GM21390 (cell line): ENCODE measurements around the gene DPH6.
"Not testable (repeated sequence)": the region's sequence is repeated elsewhere in the genome, so short reads cannot be mapped to it uniquely, and the experiment has no call there.

ENCODE experiments used
- ATAC-seq: cut with Tn5 transposase; IDR thresholded peaks from one replicate; pipeline ENCODE4 v1.9.1; 2021; ENCODE audit not compliant: unreplicated experiment

Gene DPH6

DNA sequence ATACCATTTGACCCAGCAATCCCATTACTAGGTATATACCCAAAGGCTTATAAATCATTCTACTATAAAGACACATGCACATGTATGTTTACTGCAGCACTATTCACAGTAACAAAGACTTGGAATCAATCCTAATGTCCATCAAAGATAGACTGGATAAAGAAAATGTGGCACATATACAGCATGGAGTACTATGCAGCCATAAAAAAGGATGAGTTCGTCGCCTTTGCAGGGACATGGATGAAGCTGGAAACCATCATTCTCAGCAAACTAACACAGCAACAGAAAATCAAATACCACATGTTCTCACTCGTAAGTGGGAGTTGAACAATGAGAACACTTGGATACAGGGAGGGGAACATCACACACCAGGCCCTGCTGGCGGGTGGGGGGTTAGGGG lies 104.7 kb downstream of the DPH6 start:
- not testable (repeated sequence) for ATAC-seq

DNA sequence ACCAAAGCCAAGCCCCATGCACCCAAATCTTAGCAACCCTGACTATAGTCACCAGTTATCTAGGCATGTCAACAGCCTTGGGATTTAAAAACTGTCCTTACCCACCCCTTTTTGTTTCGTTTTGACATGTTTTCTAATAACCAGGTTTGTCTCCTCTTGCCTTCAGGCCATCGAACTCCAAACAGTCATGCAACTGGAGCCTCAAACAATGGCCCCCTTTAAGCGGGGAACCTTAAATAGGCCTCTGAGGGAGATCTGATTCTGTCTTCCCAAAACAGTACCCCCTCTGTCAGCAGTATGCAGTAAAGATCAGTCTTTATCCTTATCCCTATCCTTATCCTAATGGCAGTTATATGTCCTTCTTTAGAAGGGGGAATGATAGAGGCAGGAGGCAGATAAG lies 105.7 kb downstream of the DPH6 start:
- no peak for ATAC-seq

DNA sequence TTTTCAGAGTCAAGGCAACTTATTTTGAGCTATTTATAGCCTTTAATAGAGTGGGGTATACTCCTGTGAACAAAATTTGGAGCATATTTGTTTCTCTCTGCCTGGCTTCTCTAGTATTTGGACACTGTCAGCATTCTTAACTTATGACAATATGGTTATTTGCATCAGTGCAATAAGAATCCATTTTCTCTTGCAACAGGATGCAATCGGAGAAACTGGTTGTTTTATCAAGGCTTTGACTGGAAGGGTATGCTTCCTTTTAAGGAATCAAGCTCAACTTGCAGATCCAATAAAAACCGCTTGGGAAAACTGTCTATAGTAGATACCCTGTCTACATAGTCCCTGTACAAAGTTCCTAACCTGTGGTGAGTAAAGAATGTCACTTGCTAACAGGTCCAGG lies 106.7 kb downstream of the DPH6 start:
- ATAC-seq = no peak

DNA sequence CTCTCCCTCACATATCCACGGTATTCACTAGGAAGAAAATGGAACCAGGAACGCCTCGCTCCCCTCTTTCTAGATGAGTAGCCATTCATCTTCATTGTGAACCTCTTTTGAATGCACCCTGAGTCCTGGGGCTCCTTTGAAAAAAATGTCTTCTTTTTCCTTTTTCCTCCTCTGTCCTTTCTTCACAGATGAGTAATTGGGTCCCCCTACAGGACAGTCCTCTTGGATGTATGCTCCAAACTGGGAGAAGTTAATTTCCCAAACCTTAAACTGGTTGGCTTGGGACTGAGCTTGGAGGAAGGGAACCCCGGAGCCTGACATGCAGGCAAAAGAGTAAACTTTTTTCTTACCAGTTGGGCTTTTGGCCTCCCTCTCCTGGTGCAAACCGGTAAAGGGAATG lies 108.8 kb downstream of the DPH6 start:
- no peak for ATAC-seq

DNA sequence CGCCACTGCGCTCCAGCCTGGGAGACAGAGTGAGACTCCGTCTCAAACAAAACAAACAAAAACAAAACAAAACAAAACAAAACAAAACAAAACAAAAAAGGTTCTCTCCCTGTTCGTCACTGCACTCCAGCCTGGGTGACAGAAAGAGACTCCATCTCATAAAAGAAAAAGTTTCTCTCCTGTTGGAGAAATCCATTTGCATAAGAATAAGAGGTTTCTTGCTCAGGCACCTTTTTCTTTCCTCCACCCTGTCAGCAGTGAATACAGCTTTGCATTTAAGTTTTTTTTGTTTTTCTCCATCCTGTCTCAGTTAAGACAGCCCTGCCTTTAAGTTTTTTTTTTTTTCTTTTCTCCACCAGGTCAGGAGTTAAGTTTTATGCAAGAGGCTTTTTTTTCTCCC lies 109.5 kb downstream of the DPH6 start:
- no peak for ATAC-seq

DNA sequence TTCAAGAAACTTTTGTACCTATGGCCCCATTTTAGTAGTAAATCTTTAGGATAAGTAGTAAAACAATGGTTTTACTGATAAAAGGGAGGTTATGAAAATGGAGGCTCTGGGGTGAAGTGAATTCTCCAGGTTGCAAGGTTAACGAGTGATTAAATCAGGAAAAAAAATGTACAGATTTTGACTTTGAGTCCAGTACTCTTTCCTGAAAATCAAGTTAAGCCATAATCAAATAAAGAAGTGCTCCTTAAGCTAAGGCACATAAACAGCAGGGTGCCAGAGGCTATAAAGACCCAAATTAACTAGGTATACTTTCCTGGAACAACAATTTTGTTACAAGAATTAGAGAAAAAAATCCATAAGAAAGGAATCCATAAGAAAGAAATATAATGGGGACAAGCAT lies 114.7 kb downstream of the DPH6 start:
- no peak for ATAC-seq

DNA sequence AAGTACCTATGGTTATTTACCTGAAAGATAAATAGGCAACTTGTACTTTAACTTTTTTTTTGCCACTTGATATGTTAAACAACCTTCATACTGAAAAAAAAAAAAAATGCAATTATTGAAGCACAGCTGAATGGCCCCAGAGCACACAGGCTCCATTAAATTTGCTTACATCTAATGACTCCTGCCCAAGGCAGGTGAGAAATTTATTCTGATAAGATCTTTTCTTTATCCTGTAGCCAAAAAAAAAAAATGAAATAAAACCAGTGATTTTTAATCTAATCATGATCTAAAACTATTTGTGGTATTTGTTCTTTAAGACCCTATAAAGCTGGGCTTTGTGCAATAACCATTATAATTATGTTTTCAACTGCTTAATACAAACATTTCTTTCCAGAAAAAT lies 115.7 kb downstream of the DPH6 start:
- no peak for ATAC-seq

DNA sequence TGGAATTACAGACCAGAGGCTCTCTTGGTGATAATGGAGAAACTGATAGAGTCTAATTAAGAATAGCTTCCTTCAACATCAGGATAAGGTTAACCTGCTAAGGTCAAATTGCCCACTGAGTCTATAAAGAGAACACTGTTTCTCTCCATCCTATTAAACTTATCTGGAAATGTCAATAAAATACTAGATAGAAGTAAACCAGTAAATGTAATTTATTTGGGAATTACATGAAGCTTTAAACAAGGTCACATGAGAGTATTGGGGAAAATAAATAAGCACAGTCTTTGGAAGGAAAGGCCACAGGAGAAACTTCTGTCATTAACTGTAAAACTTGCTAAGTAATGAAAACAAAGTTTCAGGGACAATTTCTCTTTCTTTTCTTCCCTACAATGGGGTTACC lies 118.5 kb downstream of the DPH6 start:
- no peak for ATAC-seq

DNA sequence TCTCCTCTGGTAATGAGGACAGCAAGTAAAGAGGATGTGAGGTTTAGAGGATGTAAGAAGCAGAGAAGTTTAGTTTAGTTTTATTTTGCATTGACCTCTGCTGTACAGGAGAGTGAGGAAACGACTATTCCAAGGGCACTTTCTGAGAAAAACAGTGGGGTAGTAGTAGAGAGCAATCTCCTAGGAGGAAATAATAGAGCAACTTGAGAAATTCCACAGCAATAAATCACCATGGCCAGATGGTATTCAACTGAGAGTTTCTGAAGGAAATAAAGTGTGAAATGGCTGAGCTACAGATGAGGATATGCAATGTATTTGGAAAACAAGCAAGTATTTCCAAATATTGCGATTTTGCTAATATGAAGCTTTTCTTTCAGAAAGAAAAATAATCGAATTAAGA lies 118.9 kb downstream of the DPH6 start:
- ATAC-seq = no peak

DNA sequence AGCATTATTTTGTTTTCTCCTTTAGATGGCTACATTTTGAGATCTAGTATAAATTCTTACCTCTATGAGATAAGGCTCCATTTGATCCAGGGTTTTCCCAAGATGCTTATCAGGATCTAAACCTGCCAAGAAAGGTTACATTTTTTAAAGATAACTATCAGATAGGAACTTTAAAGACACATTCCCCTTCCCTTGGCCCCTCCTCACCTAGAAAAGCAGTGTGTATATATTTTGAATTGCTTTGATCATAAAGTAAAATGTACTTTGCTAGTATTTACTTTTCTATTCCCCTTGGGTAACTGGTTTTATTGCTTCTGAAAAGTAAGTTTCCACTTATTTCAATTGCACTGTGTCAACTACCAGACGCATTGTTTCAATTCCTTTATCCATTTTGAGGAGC lies 135.2 kb downstream of the DPH6 start:
- no peak for ATAC-seq

DNA sequence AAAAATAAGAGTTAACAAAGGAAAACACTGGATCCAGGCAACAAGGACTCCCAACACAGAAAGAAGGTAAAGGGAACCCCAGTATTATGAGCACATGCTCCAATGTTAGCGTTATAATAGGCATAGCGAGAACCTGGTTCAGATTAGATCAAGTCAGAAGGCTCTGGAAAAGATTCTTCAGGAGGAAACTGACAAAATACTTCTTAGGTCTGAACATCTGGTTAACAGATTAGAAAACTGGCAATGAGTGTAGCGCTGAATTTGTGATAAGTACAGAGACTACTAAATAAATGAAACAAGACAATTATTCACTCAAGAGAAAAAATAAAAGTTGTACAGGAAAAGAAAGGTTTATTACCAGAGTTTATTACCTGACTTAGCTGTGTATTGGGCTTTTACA lies 146.1 kb downstream of the DPH6 start:
- no peak for ATAC-seq

DNA sequence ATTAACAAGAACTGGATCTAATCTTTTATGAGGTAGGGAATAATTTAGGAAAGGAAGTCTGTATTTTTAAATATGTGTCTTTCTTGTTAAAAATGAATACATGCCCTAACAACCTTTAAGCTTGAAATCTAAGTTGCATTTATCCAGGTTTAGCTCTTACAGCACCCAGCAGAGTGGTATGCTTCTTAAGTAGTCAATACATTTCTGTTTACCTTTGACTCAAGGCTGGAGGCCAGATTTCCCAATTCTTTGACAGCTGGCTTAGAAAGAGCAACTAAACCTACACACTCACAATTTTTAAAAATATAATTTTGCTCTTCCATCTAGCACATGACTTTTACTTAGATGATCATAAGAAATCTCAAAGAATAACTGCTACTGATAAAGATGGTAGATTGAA lies 148.9 kb downstream of the DPH6 start:
- ATAC-seq = no peak

DNA sequence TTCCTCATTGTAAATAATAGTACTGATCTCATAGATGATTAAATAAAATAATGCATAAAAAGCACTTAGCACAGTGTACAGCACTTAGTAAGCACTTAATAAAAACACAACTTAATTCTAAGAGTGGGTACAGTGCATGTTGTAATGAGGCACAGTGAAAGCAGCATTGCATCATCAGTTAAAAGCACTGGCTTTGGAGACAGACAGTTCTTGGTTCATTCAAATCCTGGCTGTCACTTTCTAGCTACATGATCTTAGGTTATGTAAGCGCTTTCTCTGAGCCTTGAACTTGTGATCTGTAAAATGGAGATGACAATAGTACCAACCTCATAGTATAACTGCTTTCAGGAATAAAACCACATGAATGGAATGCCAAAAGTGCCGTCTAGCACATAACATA lies 151.5 kb downstream of the DPH6 start:
- no peak for ATAC-seq

DNA sequence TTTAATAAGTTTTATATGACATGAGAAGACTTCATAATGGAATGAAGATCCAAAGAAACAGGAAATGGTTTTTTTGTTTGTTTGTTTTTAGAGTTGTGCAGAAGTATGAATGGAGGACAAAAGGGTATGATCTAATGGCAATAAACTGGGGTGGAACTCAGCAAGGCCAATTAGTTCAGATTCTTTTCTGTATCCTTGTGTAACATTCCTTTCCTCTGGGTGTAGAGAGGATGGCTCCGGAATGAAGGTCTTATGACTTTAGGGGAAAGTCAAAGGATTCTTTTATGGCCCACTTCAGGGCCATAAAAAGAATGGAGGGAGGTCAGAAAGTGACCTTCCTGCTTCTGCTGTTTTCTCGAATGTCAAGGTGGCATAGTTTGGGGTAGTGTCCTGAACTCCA lies 152.6 kb downstream of the DPH6 start:
- no peak for ATAC-seq

DNA sequence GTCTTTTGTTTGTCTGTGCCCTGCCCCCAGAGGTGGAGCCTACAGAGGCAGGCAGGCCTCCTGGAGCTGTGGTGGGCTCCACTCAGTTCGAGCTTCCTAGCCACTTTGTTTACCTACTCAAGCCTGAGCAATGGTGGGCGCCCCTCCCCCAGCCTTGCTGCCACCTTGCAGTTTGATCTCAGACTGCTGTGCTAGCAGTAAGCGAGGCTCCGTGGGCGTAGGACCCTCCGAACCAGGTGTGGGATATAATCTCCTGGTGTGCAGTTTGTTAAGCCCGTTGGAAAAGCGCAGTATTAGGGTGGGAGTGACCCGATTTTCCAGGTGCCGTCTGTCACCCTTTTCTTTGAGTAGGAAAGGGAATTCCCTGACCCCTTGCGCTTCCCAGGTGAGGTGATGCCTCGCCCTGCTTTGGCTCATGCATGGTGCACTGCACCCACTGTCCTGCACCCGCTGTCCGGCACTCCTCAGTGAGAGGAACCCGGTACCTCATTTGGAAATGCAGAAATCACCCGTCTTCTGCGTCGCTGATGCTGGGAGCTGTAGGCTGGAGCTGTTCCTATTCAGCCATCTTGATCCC lies 154.5 kb downstream of the DPH6 start:
- not testable (repeated sequence) for ATAC-seq

DNA sequence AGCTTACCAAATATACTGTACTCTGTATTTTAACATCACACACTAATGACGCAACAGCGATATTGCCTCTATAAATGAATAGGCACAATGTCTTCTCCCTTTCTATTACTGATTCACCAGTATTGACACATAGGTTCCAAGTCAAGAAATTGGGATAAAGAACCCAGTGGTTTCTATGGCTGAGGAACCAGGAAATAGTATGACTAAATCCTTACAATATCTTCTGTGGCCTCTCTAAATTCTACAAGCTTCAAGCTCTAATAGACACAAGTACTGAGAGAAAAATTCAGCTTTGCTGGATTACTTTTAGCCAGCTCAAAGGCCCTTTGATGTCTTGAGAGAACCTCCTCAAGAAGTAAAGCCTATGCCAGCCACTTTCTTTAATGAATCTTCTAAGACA lies 162.5 kb downstream of the DPH6 start:
- ATAC-seq = no peak

DNA sequence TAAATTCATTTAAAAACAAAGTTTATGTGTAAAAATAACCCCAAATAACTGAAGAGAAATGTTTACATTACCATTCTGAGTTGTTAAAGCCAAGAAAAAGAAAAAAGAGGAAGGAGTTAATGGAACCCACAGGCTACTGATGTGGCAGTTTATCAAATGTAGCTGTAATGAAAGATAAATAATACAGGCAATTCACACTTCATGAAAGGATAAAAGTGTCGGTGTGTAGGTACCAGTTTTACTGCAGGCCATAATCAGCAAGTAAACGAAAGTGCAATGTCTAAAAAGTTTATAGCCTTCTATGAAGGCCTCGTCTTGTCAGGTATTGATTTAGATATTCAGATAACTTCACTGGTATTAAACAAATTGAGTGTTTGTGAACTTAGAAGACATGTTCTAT lies 164.6 kb downstream of the DPH6 start:
- ATAC-seq = no peak

DNA sequence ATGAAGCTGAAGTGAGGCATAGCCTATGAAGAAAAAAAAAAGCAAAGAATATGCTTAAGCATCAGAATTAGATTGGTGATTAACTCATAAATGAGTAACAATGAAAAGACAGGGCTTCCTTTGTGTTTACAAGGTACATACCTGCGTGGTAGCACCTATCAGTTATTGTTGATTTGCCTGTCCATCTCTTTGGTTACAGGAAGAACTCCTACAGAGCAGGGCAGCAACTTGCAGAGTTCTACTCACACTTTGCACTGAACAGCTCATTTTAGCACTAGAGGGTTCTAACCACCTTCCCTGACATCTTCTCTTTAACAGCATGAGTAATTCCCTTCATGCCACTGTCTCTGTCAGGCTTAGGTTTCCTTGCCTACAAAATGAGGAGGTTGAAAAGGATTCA lies 166.0 kb downstream of the DPH6 start:
- ATAC-seq = no peak

DNA sequence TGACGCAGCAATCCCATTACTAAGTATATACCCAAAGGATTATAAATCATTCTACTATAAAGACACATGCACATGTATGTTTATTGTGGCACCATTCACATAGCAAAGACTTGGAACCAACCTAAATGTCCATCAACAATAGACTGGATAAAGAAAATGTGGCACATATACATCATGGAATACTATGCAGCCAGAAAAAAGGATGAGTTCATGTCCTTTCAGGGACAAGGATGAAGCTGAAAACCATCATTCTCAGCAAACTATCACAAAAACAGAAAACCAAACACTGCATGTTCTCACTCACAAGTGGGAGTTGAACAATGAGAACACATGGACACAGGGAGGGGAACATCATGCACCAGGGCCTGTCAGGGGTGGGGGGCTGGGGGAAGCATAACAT lies 167.5 kb downstream of the DPH6 start:
- ATAC-seq = not testable (repeated sequence)

DNA sequence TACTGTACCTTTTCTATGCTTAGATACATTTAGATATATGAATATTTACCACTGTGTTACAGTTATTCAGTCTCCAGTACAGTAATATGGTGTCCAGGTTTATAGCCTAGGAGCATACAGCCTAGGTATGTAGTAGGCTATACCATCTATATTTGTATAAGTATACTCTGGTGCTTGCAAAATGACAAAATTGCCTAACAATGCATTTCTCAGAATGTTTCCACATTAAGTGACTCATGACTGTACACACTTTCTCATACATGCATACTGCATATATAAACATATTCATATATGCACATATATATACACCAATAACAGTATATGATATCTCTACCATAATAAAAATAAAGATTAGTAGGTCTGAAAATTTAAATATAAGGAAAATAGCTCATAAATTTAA lies 169.3 kb downstream of the DPH6 start:
- ATAC-seq = no peak

DNA sequence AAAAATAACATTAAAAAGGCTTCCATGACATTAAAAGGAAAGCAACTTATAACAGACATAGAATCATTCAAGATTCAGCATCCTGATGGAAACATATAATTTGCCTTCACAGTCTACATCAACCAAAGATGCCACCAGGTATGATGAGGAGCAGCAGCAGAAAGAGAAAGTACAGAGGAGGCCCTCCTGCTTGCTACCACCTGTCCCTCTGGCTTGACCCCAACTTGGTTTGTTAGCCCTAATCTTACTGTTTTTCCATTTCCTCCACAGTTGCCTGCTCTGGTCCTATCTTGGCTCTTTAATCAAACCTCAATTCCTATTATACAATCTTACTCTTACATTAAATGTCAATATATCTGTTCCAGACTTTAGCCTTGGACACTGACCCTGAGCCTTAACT lies 171.3 kb downstream of the DPH6 start:
- ATAC-seq = no peak

DNA sequence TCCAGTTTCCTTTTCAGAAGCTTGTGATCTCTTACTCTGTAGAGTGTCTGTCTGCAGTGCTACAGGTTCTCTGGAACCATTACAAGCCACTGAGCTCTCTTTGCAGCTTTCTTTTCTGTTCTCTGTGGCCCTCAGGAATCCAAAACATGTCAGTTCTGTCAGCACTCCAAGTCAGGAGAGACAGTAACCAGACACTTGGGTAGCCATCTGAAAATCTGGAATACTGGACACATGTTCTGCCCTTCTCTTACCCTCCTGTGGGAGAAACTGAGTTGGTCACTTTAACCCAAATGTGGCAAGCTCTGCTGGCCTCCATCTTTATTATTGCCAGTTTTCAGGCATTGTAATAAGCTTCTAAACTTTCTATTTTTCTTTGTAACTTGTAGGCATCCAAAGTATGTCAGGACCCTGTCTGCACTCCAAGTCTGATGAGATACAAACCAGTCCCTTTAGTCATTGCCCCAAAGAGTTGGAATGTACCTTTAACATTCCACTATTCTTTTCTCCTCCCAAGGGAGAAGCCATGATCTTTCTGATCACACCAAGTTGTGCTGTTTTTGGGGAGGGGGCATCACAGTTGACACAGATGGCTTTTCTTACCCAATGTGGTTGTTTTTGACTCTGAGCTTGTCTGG lies 183.7 kb downstream of the DPH6 start:
- no peak for ATAC-seq

DNA sequence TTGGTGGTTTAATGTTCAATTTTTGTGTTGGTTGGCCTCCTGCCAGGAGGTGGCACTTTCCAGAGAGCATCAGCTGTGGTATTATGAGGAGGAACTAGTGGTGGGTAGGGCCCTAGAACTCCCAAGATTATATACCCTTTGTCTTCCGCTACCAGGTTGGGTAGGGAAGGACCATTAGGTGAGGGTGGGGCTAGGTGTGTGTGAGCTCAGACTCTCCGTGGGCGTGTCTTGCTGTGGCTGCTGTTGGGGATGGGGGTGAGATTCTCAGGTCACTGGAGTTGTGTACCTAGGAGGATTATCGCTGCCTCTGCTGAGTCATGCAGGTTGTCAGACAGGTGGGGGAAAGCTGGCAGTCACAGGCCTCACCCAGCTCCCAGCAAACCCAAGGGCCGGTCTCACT lies 187.1 kb downstream of the DPH6 start:
- no peak for ATAC-seq
